ENCODE results near the gene SCNM1.
"Not testable (repeated sequence)": the region's sequence is repeated elsewhere in the genome, so short reads cannot be mapped to it uniquely, and the experiment has no call there.

SCNM1 gene

DNA sequence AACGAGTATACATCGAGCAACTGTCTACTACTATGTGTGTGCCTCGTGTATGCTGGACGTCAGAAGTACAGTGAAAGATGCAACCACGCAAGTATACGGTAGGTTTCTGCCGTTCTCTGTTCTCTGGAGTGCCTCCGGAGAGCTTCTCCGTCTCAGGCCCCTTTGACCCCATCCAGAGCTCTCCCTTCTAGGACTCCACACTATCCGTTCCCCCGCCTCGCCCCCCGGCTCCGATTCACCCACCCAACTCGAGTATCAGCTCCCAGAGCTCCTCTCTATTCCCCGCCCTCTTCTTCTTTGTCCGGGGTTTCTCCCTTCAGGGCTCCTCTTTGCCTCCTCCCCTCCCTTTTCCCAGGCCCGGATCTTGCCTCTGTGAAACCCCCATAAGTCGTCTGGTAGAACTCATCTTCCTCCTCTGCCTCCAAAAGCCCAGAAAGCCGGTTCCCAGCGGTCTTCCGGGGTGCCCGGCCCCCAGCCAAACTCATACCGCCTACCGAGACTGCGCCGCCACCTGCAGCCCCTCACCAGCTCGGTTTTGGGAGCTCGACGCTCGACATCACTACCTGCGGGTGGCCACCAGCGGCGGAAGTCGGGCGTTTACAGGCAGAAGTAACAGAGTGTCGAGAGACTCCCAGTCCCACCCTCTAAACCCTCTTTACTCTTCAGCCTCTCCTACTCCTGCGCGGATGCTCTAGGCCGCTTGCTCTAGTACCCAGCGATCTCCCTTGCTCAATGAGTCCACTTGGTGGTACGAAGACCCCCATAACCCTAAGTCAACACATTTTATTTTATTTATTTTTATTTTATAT lies 23.9 kb downstream of the SCNM1 start, which contains the start of gene VPS72:
VPS72 (minus strand) TSS at position 561 of the 809 bp plus-strand sequence; CDS start at position 485, 76 bp downstream.
- peak within 1 kb of the TSS; percentile 68 for H3K27ac ChIP-seq
- TF ChIP-seq, protein P1, sequence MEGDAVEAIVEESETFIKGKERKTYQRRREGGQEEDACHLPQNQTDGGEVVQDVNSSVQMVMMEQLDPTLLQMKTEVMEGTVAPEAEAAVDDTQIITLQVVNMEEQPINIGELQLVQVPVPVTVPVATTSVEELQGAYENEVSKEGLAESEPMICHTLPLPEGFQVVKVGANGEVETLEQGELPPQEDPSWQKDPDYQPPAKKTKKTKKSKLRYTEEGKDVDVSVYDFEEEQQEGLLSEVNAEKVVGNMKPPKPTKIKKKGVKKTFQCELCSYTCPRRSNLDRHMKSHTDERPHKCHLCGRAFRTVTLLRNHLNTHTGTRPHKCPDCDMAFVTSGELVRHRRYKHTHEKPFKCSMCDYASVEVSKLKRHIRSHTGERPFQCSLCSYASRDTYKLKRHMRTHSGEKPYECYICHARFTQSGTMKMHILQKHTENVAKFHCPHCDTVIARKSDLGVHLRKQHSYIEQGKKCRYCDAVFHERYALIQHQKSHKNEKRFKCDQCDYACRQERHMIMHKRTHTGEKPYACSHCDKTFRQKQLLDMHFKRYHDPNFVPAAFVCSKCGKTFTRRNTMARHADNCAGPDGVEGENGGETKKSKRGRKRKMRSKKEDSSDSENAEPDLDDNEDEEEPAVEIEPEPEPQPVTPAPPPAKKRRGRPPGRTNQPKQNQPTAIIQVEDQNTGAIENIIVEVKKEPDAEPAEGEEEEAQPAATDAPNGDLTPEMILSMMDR (IDR thresholded peaks at IDR 0.05) = no peak
- no peaks in the 10 kb centered on the region for H3K27me3 ChIP-seq (ENCODE audit: control insufficient read depth, insufficient read depth, low read length)

GRCh38 chr1:151192047-151192446 lies 26.1 kb downstream of the SCNM1 start:
- no peaks in the 10 kb centered on the region for H3K79me2 ChIP-seq
- H2AFZ ChIP-seq = no peak overlapping the region
- TF ChIP-seq, protein P1 (IDR thresholded peaks at IDR 0.05) = no peak
- no peak overlapping the region for H3K9ac ChIP-seq
- H3K4me2 ChIP-seq (ENCODE audit: low read length) = no peak overlapping the region
- no peaks in the 10 kb centered on the region for H3K9me3 ChIP-seq (ENCODE audit: control insufficient read depth, low read length)
- no peak overlapping the region for H3K27ac ChIP-seq
- no peaks in the 10 kb centered on the region for H3K27me3 ChIP-seq (ENCODE audit: control insufficient read depth, insufficient read depth, low read length)
- H3K36me3 ChIP-seq (ENCODE audit: control insufficient read depth, insufficient read depth, low read length) = no peaks in the 10 kb centered on the region
- H3K4me1 ChIP-seq = no peaks in the 10 kb centered on the region
- H3K4me3 ChIP-seq (ENCODE audit: low read depth, low read length) = no peak overlapping the region

More for the DNA sequence above, 23.9 kb downstream of the SCNM1 start, which contains the start of gene VPS72:
- H3K9ac ChIP-seq = peak within 1 kb of the TSS; percentile 28
- H3K79me2 ChIP-seq = no peaks in the 10 kb centered on the region
- H2AFZ ChIP-seq = peak within 1 kb of the TSS; percentile 89
- peak within 1 kb of the TSS; percentile 66 for H3K4me2 ChIP-seq (ENCODE audit: low read length)
- H3K4me3 ChIP-seq (ENCODE audit: low read depth, low read length) = peak within 1 kb of the TSS; percentile 94
- H3K36me3 ChIP-seq (ENCODE audit: control insufficient read depth, insufficient read depth, low read length) = no peaks in the 10 kb centered on the region
- no peaks in the 10 kb centered on the region for H3K4me1 ChIP-seq
- H3K9me3 ChIP-seq (ENCODE audit: control insufficient read depth, low read length) = no peaks in the 10 kb centered on the region

- Histone ChIP-seq H3K9me3 (ENCODE audit: control insufficient read depth, low read length) (no peaks in the 10 kb centered on the region), H3K27me3 (ENCODE audit: control insufficient read depth, insufficient read depth, low read length) (no peaks in the 10 kb centered on the region), H3K9ac (no peak overlapping the region), H3K27ac (no peak overlapping the region), H2AFZ (no peak overlapping the region), H3K4me1 (peaks cover 3% of the 10 kb centered on the region), H3K36me3 (ENCODE audit: control insufficient read depth, insufficient read depth, low read length) (no peaks in the 10 kb centered on the region), H3K79me2 (no peaks in the 10 kb centered on the region), H3K4me2 (ENCODE audit: low read length) (no peak overlapping the region), H3K4me3 (ENCODE audit: low read depth, low read length) (no peak overlapping the region)
- TF ChIP-seq, protein P1 (IDR thresholded peaks at IDR 0.05) = no peak
Observed at GRCh38 chr1:151193304-151193703, 27.4 kb downstream of the SCNM1 start.

GRCh38 chr1:151193856-151194255 lies 27.9 kb downstream of the SCNM1 start:
- Histone ChIP-seq H3K4me1 (peaks cover 3% of the 10 kb centered on the region), H3K36me3 (ENCODE audit: control insufficient read depth, insufficient read depth, low read length) (no peaks in the 10 kb centered on the region), H3K27ac (no peak overlapping the region), H3K4me2 (ENCODE audit: low read length) (no peak overlapping the region), H3K9ac (no peak overlapping the region), H3K9me3 (ENCODE audit: control insufficient read depth, low read length) (no peaks in the 10 kb centered on the region), H3K79me2 (no peaks in the 10 kb centered on the region), H3K27me3 (ENCODE audit: control insufficient read depth, insufficient read depth, low read length) (no peaks in the 10 kb centered on the region), H3K4me3 (ENCODE audit: low read depth, low read length) (no peak overlapping the region), H2AFZ (no peak overlapping the region)
- TF ChIP-seq, protein P1 (IDR thresholded peaks at IDR 0.05) = no peak

DNA sequence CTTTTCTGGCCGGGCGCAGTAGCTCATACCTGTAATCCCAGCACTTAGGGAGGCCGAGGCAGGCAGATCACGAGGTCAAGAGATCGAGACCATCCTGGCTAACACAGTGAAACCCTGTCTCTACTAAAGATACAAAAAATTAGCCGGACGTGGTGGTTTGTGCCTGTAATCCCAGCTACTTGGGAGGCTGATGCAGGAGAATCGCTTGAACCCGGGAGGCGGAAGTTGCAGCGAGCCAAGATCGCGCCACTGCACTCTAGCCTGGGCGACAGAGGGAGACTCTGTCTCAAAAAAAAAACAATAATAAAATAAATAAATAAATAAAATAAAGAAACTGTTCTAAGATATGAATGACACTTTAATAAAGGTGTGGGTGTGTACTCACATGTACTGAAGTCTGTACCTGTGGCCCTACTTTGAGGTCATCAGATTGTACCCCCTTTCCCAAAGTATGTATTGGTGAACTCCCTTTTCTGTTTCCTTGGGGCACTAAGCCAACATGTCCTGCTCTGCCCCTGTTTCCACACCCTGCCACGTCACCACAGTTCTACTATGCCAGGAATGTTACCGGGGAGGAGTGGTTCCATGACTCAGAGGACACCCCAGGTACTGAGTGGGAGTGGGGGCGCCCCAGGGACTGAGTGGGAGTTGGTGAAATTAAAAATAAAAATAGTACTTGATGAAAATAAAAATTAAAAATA lies 29.1 kb downstream of the SCNM1 start:
- H3K4me3 ChIP-seq (ENCODE audit: low read depth, low read length); H3K27me3 ChIP-seq (ENCODE audit: control insufficient read depth, insufficient read depth, low read length); H3K36me3 ChIP-seq (ENCODE audit: control insufficient read depth, insufficient read depth, low read length); H3K4me1 ChIP-seq; H3K27ac ChIP-seq; H3K79me2 ChIP-seq; H3K4me2 ChIP-seq (ENCODE audit: low read length); H2AFZ ChIP-seq; H3K9me3 ChIP-seq (ENCODE audit: control insufficient read depth, low read length); H3K9ac ChIP-seq: not testable (repeated sequence)
